GM21381 (cell line): Measurements from ENCODE around the gene ATIC.

Source experiments
- ATAC-seq: cut with Tn5 transposase; IDR thresholded peaks from one replicate; pipeline ENCODE4 v1.9.1; 2021; ENCODE audit warnings: mild to moderate bottlenecking, moderate library complexity; ENCODE audit not compliant: unreplicated experiment

Gene ATIC

DNA sequence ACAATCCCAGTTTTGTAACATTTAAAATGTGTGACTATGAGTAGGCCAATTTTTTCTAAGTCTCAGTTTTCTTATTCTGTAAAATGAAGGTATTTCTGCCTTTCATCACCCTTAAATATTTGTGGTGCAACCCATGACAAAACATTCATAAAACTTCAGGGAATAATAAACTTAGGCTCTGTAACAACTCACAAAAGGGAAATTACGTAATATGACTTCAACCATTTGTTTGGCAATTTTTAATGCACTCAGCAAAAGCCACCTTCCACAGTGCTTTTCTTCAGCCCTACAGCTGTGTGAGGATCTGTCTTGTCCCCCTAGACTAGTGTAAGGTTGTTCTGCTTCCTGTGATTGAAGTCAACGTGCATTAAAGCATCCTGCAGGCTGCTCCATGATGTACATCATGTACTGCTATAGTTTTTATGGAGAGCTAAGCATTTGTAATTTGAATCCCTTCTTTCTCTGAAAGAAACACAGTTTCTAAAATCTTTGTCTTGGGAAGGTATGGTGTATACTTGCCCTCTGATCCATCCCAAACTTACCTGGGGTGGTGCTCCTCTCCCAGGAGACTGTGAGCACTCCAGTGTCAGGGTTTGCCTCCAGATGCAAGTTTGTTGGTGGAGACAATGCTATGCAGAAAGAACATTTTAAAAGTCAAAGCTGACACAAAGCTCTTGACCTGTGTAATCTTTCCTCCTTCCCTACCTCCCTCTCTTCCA, 84.9 kb downstream of the ATIC start:
- ATAC-seq = no peak

DNA sequence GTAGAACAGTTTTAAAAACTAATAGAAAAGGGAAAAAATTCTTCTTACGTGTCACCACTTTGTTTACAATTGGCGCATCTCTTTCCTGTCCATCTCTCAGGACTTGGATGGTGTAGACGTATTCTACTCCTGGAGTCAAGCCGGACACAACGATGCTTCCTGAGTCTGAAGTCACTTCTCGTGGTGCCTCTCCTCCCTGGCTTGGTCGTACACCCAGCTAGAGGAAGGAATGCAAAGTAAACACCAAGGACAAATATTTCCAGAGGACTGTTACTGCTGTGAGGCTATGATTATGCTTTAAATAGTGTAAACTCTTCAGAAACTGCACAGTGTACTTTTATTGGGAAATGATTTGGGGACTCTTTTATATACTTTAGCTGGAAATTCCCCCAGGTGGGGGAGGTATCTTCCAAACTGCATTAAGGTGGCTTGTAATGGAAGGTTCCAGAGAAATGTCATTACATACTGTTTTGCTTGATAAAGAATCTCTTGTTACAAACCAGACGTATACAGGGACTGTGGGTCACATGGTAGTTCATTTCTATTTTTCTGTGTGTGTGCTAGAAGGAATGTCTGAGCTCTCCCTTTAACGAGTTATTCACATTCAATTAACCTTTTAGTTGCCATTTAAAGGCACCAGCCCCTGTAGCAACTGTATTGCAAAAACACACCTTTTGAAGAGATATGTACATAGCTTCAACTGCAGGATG, 85.9 kb downstream of the ATIC start:
- no peak for ATAC-seq

DNA sequence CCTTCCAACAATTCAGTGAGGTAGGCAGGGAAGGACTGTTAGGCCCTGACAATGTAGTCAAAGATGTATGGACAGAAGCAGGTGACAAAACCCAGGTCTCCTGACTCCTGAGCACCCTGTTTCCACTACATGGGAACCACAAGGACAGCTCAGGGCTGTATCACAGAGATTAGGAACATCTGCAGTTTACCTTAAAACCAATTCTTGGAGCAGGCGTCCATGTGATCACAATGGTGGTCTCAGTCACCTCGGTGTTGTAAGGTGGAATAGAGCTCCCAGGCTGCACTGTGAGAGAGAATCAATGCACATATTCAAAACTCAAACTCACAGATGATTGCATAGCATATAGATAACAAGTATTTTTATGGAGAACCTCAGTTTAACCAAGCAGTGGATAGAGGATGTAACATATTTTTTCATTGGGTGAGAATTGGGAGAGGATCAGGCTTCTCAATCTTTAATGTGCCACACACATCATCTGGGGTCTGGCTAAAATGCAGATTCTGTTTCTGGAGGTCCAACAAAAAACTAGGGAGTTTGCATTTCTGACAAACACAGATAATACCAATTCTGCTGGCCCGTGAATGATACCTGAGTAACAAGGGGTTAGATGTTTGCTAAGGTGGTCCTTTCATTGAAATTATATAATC, 87.3 kb downstream of the ATIC start:
- no peak for ATAC-seq
